D341Med (cell line): ENCODE results near the gene MPZL3.

Experiments used
- DNase-seq: peaks from one replicate; pipeline ENCODE4 v3.0.0; 2012; ENCODE audit warnings: low spot score

Gene MPZL3

GRCh38 chr11:118232659-118233058 is 19.5 kb downstream of the MPZL3 start:
- no peak for DNase-seq

- no peak for DNase-seq
Measured at GRCh38 chr11:118231461-118231860, 20.7 kb downstream of the MPZL3 start.

- DNase-seq: no peak
Measured at GRCh38 chr11:118230088-118230487, 22.1 kb downstream of the MPZL3 start.

- no peak for DNase-seq
Measured at GRCh38 chr11:118229274-118229847, 22.8 kb downstream of the MPZL3 start.

GRCh38 chr11:118227865-118228785 is 24.0 kb downstream of the MPZL3 start:
- no peak for DNase-seq

- no peak for DNase-seq
Measured at GRCh38 chr11:118226781-118227180, 25.4 kb downstream of the MPZL3 start.

GRCh38 chr11:118226296-118226695 is 25.9 kb downstream of the MPZL3 start:
- no peak for DNase-seq

- no peak for DNase-seq
Measured at GRCh38 chr11:118224511-118225188, 27.5 kb downstream of the MPZL3 start, which contains the start of gene JAML. Gene JAML (minus strand): TSS chr11:118225011. CDS start chr11:118214866, 10,145 bp downstream.

- no peak for DNase-seq
Measured at GRCh38 chr11:118223992-118224391, 28.2 kb downstream of the MPZL3 start.

GRCh38 chr11:118223570-118223969 is 28.6 kb downstream of the MPZL3 start:
- DNase-seq: no peak

- no peak for DNase-seq
Measured at GRCh38 chr11:118222437-118222836, 29.7 kb downstream of the MPZL3 start.

- DNase-seq: no peak
Measured at GRCh38 chr11:118221419-118221818, 30.7 kb downstream of the MPZL3 start.

GRCh38 chr11:118219732-118220131 is 32.4 kb downstream of the MPZL3 start:
- DNase-seq: no peak

- no peak for DNase-seq
Measured at GRCh38 chr11:118219244-118219643, 32.9 kb downstream of the MPZL3 start.

GRCh38 chr11:118217575-118217974 is 34.6 kb downstream of the MPZL3 start:
- no peak for DNase-seq

GRCh38 chr11:118216621-118217481 is 35.3 kb downstream of the MPZL3 start:
- DNase-seq: no peak

- DNase-seq: no peak
Measured at GRCh38 chr11:118215765-118216164, 36.4 kb downstream of the MPZL3 start.

GRCh38 chr11:118215262-118215661 is 36.9 kb downstream of the MPZL3 start:
- no peak for DNase-seq

- no peak for DNase-seq
Measured at GRCh38 chr11:118214210-118214914, 37.8 kb downstream of the MPZL3 start.

- no peak for DNase-seq
Measured at GRCh38 chr11:118213781-118214180, 38.4 kb downstream of the MPZL3 start.

- DNase-seq: no peak
Measured at GRCh38 chr11:118213201-118213600, 39.0 kb downstream of the MPZL3 start.
